Astrocyte (in vitro differentiated cells and primary cell): ENCODE results near the gene CYTH3. TPM values are rescaled to one million over a fixed set of nuclear protein-coding genes. Genes with fewer than 3 reads are reported as not detected.
"Not testable (repeated sequence)": the region's sequence is repeated elsewhere in the genome, so short reads cannot be mapped to it uniquely, and the experiment has no call there.

Experiments used
- DNase-seq: peaks from one replicate; pipeline ENCODE4 v3.0.0-alpha.2; 2010; ENCODE audit warnings: low read depth
- FAIRE-seq: peaks from 2 replicates; lab custom pipeline; 2011; peaks lifted over from hg19 to GRCh38; lab: Jason Lieb, UNC
- H2AFZ ChIP-seq: 2 replicates; pipeline ENCODE4 v1.6.0; 2012; ENCODE audit warnings: low read depth, low read length, inconsistent platforms
- H3K27ac ChIP-seq: 2 replicates; pipeline ENCODE4 v1.5.1; 2011; ENCODE audit warnings: low read depth, low read length, inconsistent platforms
- H3K27me3 ChIP-seq: 2 replicates; pipeline ENCODE4 v1.6.0; 2011; ENCODE audit warnings: low read length, inconsistent platforms; ENCODE audit not compliant: insufficient read depth
- H3K36me3 ChIP-seq: 2 replicates; pipeline ENCODE4 v1.5.1; 2011; ENCODE audit warnings: low read length, inconsistent platforms; ENCODE audit not compliant: insufficient read depth
- H3K4me1 ChIP-seq: 2 replicates; pipeline ENCODE4 v1.5.1; 2011; ENCODE audit warnings: low read length, inconsistent platforms; ENCODE audit not compliant: insufficient read depth
- H3K4me2 ChIP-seq: 2 replicates; pipeline ENCODE4 v1.6.0; 2012; ENCODE audit warnings: low read length, inconsistent platforms
- H3K4me3 ChIP-seq: 2 replicates; pipeline ENCODE4 v1.5.1; 2011; ENCODE audit warnings: low read depth, mild to moderate bottlenecking, low read length, inconsistent platforms; ENCODE audit not compliant: insufficient read depth
- H3K79me2 ChIP-seq: 2 replicates; pipeline ENCODE4 v1.6.0; 2012; ENCODE audit warnings: mild to moderate bottlenecking, low read length, inconsistent platforms; ENCODE audit not compliant: insufficient read depth
- H3K9ac ChIP-seq: 2 replicates; pipeline ENCODE4 v1.6.0; 2012; ENCODE audit warnings: mild to moderate bottlenecking, low read length, inconsistent platforms
- H3K9me3 ChIP-seq: 2 replicates; pipeline ENCODE4 v1.5.1; 2012; ENCODE audit warnings: low read depth, mild to moderate bottlenecking, low read length, inconsistent platforms; ENCODE audit not compliant: insufficient read depth
- H4K20me1 ChIP-seq: 2 replicates; pipeline ENCODE4 v1.6.0; 2012; ENCODE audit warnings: low read length, inconsistent platforms; ENCODE audit not compliant: insufficient read depth
- H3K27ac Mint-ChIP-seq: one replicate; pipeline ENCODE4 v1.8.0; 2021; ENCODE audit warnings: mild to moderate bottlenecking, mixed read lengths; ENCODE audit not compliant: unreplicated experiment
- H3K27me3 Mint-ChIP-seq: one replicate; pipeline ENCODE4 v1.8.0; 2021; ENCODE audit warnings: low read depth, mixed read lengths; ENCODE audit not compliant: unreplicated experiment
- H3K36me3 Mint-ChIP-seq: one replicate; pipeline ENCODE4 v1.8.0; 2021; ENCODE audit warnings: low read depth, mixed read lengths; ENCODE audit not compliant: unreplicated experiment
- H3K4me1 Mint-ChIP-seq: one replicate; pipeline ENCODE4 v1.8.0; 2021; ENCODE audit warnings: low read depth, mixed read lengths; ENCODE audit not compliant: unreplicated experiment
- H3K4me3 Mint-ChIP-seq: one replicate; pipeline ENCODE4 v1.8.0; 2021; ENCODE audit warnings: mild to moderate bottlenecking, moderate library complexity, mixed read lengths; ENCODE audit not compliant: unreplicated experiment
- H3K9me3 Mint-ChIP-seq: one replicate; pipeline ENCODE4 v1.8.0; 2021; ENCODE audit warnings: mild to moderate bottlenecking, mixed read lengths; ENCODE audit not compliant: unreplicated experiment
- CTCF ChIP-seq: IDR thresholded peaks from 2 replicates; pipeline ENCODE4 v1.5.1; 2011; ENCODE audit warnings: low read depth, mild to moderate bottlenecking, inconsistent platforms, low read length, moderate library complexity; ENCODE audit not compliant: insufficient read depth
- EZH2 ChIP-seq: IDR thresholded peaks from 2 replicates; pipeline ENCODE4 v1.6.1; 2012; ENCODE audit warnings: mild to moderate bottlenecking, low read length, inconsistent platforms; ENCODE audit not compliant: insufficient read depth
- total RNA-seq: library from RNA; stranded (reverse); gene quantifications from 2 replicates; pipeline ENCODE4 v1.2.1, GENCODE V29; 2021

The CYTH3 gene
- total RNA-seq, 1 donor from 2014 or later = 29.3 TPM

DNA sequence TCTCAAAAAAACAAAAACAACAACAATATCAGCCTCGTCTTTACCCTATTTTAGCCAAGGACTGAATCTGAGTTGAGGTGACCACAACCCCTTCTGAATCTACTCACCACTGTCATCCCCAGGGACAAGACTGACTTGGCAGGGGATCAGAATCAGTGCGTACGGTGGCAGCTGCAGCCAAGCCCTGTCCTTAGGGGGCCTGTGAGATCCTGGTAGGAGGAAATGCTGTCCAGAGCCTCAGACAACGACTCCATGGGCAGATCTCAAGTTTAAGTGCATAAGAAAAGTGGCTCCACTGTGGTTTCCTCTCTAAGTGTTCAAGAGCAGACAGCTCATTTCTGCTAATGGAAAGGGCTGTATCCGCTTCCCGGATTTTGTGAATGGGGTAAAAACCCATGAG is 22.4 kb upstream of the CYTH3 start:
- H4K20me1 ChIP-seq = no peaks in the 10 kb centered on the region
- no peaks in the 10 kb centered on the region for H3K79me2 ChIP-seq
- DNase-seq (no peak), FAIRE-seq (no peak)
- H3K27ac ChIP-seq = no peak overlapping the region
- H3K27me3 ChIP-seq = no peaks in the 10 kb centered on the region
- Mint-ChIP-seq H3K27me3 (no peaks in the 10 kb centered on the region), H3K4me1 (no peaks in the 10 kb centered on the region), H3K27ac (no peak overlapping the region), H3K9me3 (peaks cover 3% of the 10 kb centered on the region), H3K36me3 (no peaks in the 10 kb centered on the region), H3K4me3 (no peak overlapping the region)
- no peak overlapping the region for H3K4me3 ChIP-seq
- no peak overlapping the region for H3K4me2 ChIP-seq
- H2AFZ ChIP-seq = peak overlapping the region; percentile 50
- no peak for TF ChIP-seq CTCF
- no peak for TF ChIP-seq EZH2
- peaks cover 3% of the 10 kb centered on the region for H3K4me1 ChIP-seq
- H3K9me3 ChIP-seq = no peaks in the 10 kb centered on the region
- H3K9ac ChIP-seq = no peak overlapping the region
- no peaks in the 10 kb centered on the region for H3K36me3 ChIP-seq

DNA sequence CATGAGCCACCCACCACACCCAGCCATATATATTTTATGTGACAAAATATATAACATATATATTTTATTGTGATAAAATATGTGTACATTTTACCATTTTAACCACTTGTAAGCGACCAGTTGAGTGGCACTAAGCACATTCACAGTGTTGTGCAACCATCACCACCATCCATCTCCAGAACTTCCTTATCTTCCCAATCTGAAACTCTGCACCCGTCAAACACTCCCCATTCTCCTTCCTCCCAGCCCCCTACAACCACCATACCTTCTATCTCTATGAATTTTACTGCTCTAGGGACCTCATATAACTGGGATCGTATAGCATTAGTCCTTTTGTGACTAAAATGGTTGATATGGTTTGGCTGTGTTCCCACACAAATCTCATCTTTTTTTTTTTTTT is 20.8 kb upstream of the CYTH3 start:
- Histone ChIP-seq H3K9ac (no peak overlapping the region), H3K4me2 (no peak overlapping the region), H4K20me1 (no peaks in the 10 kb centered on the region), H3K4me3 (no peak overlapping the region), H3K27me3 (no peaks in the 10 kb centered on the region), H3K9me3 (no peaks in the 10 kb centered on the region), H3K27ac (no peak overlapping the region), H3K4me1 (peaks cover 3% of the 10 kb centered on the region), H3K36me3 (no peaks in the 10 kb centered on the region), H2AFZ (no peak overlapping the region), H3K79me2 (no peaks in the 10 kb centered on the region)
- Mint-ChIP-seq H3K4me3 (no peak overlapping the region), H3K27me3 (no peaks in the 10 kb centered on the region), H3K27ac (no peak overlapping the region), H3K4me1 (no peaks in the 10 kb centered on the region), H3K36me3 (no peaks in the 10 kb centered on the region), H3K9me3 (peaks cover 3% of the 10 kb centered on the region)
- DNase-seq = no peak
- no peak for TF ChIP-seq EZH2
- no peak for TF ChIP-seq CTCF
- FAIRE-seq = no peak

DNA sequence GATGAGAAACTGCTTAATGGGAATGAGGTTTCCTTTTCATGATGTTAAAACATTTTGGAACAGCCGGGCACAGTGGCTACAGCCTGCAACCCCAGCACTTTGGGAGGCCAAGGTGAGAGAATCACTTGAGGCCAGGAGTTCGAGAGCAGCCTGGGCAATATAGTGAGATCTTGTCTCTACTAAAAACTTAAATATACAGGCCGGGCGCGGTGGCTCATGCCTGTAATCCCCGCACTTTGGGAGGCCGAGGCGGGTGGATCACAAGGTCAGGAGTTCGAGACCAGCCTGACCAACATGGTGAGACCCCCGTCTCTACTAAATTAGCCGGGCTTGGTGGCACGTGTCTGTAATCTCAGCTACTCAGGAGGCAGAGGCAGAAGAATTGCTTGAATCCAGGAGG is 19.5 kb upstream of the CYTH3 start:
- not testable (repeated sequence) for H4K20me1 ChIP-seq, H3K27ac ChIP-seq, H3K27ac Mint-ChIP-seq, H3K4me3 ChIP-seq, DNase-seq, H3K4me3 Mint-ChIP-seq, H3K9me3 Mint-ChIP-seq, H3K9ac ChIP-seq, H3K4me2 ChIP-seq, FAIRE-seq, H2AFZ ChIP-seq, H3K36me3 ChIP-seq, H3K79me2 ChIP-seq, H3K27me3 Mint-ChIP-seq, H3K9me3 ChIP-seq, H3K4me1 Mint-ChIP-seq, H3K36me3 Mint-ChIP-seq, H3K27me3 ChIP-seq, H3K4me1 ChIP-seq
